Stimulated activated CD4-positive, alpha-beta T cell treated with anti-CD3 and anti-CD28 coated beads, Interleukin-1b, Interleukin-23, amount 100 ng/mL, for 48 hours (primary cell): ENCODE measurements around the gene GGA2.
"Not testable (repeated sequence)": the region's sequence is repeated elsewhere in the genome, so short reads cannot be mapped to it uniquely, and the experiment has no call there.

ENCODE experiments used
- DNase-seq: peaks from one replicate; pipeline ENCODE4 v3.0.0-alpha.2; 2020

Gene GGA2

GRCh38 chr16:23510164-23510914 is at the start of gene GGA2:
Gene GGA2 (minus strand): TSS chr16:23510494. CDS start chr16:23510411, 83 bp downstream.
- peak; percentile 80 for DNase-seq

GRCh38 chr16:23557779-23558702 is 47.7 kb upstream of the GGA2 start:
- peak; percentile 6 for DNase-seq

GRCh38 chr16:23556881-23557778 is 46.8 kb upstream of the GGA2 start, which contains the start of the genes EARS2 and UBFD1:
Gene EARS2 (minus strand): TSS chr16:23557350. CDS start chr16:23557343, 7 bp downstream.
Gene UBFD1 (plus strand): TSS chr16:23557727. CDS start chr16:23557743, 16 bp downstream.
- peak; percentile 99 for DNase-seq

- DNase-seq, result no peak
These were observed 44.2 kb upstream of the GGA2 start for GRCh38 chr16:23554536-23554935.

- no peak for DNase-seq
These were observed 41.9 kb upstream of the GGA2 start for GRCh38 chr16:23552161-23552560.

- DNase-seq, result no peak
These were observed 39.6 kb upstream of the GGA2 start for GRCh38 chr16:23549938-23550337.

- DNase-seq, result no peak
These were observed 34.1 kb upstream of the GGA2 start for GRCh38 chr16:23544436-23544835.

GRCh38 chr16:23540817-23541178 is 30.5 kb upstream of the GGA2 start:
- DNase-seq, result not testable (repeated sequence)

GRCh38 chr16:23539984-23540816 is 29.9 kb upstream of the GGA2 start:
- DNase-seq, result no peak

- no peak for DNase-seq
These were observed 28.6 kb upstream of the GGA2 start for GRCh38 chr16:23538919-23539278.

- DNase-seq, result no peak
These were observed 27.1 kb upstream of the GGA2 start for GRCh38 chr16:23537390-23537789.

- no peak for DNase-seq
These were observed 25.6 kb upstream of the GGA2 start for GRCh38 chr16:23535901-23536300.

GRCh38 chr16:23534868-23535860 is 24.9 kb upstream of the GGA2 start:
- no peak for DNase-seq

GRCh38 chr16:23532448-23532847 is 22.2 kb upstream of the GGA2 start:
- DNase-seq, result no peak

GRCh38 chr16:23530062-23530461 is 19.8 kb upstream of the GGA2 start:
- no peak for DNase-seq

- no peak for DNase-seq
These were observed 18.5 kb upstream of the GGA2 start for GRCh38 chr16:23528644-23529310.

GRCh38 chr16:23527961-23528643 is 17.8 kb upstream of the GGA2 start:
- DNase-seq, result no peak

- no peak for DNase-seq
These were observed 14.6 kb upstream of the GGA2 start for GRCh38 chr16:23524886-23525285.

- no peak for DNase-seq
These were observed 13.6 kb upstream of the GGA2 start for GRCh38 chr16:23523876-23524385.
